ENCODE data around the gene C12orf57.
A peak's percentile ranks its signal among the peaks of the same experiment; 100 is the strongest.

C12orf57 gene

GRCh38 chr12:6951551-6952120, 7.8 kb downstream of the C12orf57 start:
- no peak for TF ChIP-seq CTCF (conservative IDR thresholded peaks at IDR 0.05; ENCODE audit: low read depth, low read length)
- Histone ChIP-seq H3K36me3 (ENCODE audit: insufficient read depth) (no peaks in the 10 kb centered on the region), H4K20me1 (ENCODE audit: insufficient read depth) (no peaks in the 10 kb centered on the region), H2AFZ (ENCODE audit: low read depth) (no peak overlapping the region), H3K4me1 (ENCODE audit: low read depth, poor library complexity, severe bottlenecking) (peaks cover 36% of the 10 kb centered on the region), H3K27me3 (ENCODE audit: insufficient read depth, low read depth) (no peaks in the 10 kb centered on the region), H3K4me3 (IDR thresholded peaks at IDR 0.05; ENCODE audit: insufficient read depth, low read depth, low read length) (no peak overlapping the region), H3K4me2 (no peak overlapping the region), H3K9ac (no peak overlapping the region), H3K79me2 (ENCODE audit: insufficient read depth, low read depth) (no peaks in the 10 kb centered on the region), H3K27ac (no peak overlapping the region)

- TF ChIP-seq CTCF (conservative IDR thresholded peaks at IDR 0.05; ENCODE audit: low read depth, low read length) = no peak
- no peaks in the 10 kb centered on the region for H4K20me1 ChIP-seq (ENCODE audit: insufficient read depth)
- H2AFZ ChIP-seq (ENCODE audit: low read depth) = no peak overlapping the region
- H3K4me3 ChIP-seq (IDR thresholded peaks at IDR 0.05; ENCODE audit: insufficient read depth, low read depth, low read length) = no peak overlapping the region
- H3K27ac ChIP-seq = no peak overlapping the region
- no peak overlapping the region for H3K4me2 ChIP-seq
- H3K36me3 ChIP-seq (ENCODE audit: insufficient read depth) = no peaks in the 10 kb centered on the region
- H3K4me1 ChIP-seq (ENCODE audit: low read depth, poor library complexity, severe bottlenecking) = peaks cover 36% of the 10 kb centered on the region
- H3K9ac ChIP-seq = no peak overlapping the region
- H3K79me2 ChIP-seq (ENCODE audit: insufficient read depth, low read depth) = no peaks in the 10 kb centered on the region
- H3K27me3 ChIP-seq (ENCODE audit: insufficient read depth, low read depth) = no peaks in the 10 kb centered on the region
Measured at GRCh38 chr12:6952121-6952862, 8.5 kb downstream of the C12orf57 start.

- Histone ChIP-seq H3K36me3 (ENCODE audit: insufficient read depth) (no peaks in the 10 kb centered on the region), H3K9ac (peak overlapping the region; percentile 20; the same call in 1 of the 2 replicates), H3K27me3 (ENCODE audit: insufficient read depth, low read depth) (no peaks in the 10 kb centered on the region), H3K4me1 (ENCODE audit: low read depth, poor library complexity, severe bottlenecking) (peaks cover 36% of the 10 kb centered on the region), H4K20me1 (ENCODE audit: insufficient read depth) (no peaks in the 10 kb centered on the region), H3K79me2 (ENCODE audit: insufficient read depth, low read depth) (no peaks in the 10 kb centered on the region), H3K4me2 (peak overlapping the region; percentile 93), H3K4me3 (IDR thresholded peaks at IDR 0.05; ENCODE audit: insufficient read depth, low read depth, low read length) (no peak overlapping the region), H2AFZ (ENCODE audit: low read depth) (peak overlapping the region; percentile 79; the same call in 1 of the 2 replicates), H3K27ac (peak overlapping the region; percentile 35)
- TF ChIP-seq CTCF (conservative IDR thresholded peaks at IDR 0.05; ENCODE audit: low read depth, low read length) = no peak
Measured at GRCh38 chr12:6952863-6953441, 9.1 kb downstream of the C12orf57 start.

GRCh38 chr12:6953442-6954315, 9.9 kb downstream of the C12orf57 start:
- H4K20me1 ChIP-seq (ENCODE audit: insufficient read depth) = no peaks in the 10 kb centered on the region
- H2AFZ ChIP-seq (ENCODE audit: low read depth) = peak overlapping the region; percentile 79
- peak overlapping the region; percentile 35 for H3K27ac ChIP-seq
- H3K4me1 ChIP-seq (ENCODE audit: low read depth, poor library complexity, severe bottlenecking) = peaks cover 33% of the 10 kb centered on the region
- H3K9ac ChIP-seq = peak overlapping the region; percentile 20; the same call in 1 of the 2 replicates
- H3K36me3 ChIP-seq (ENCODE audit: insufficient read depth) = no peaks in the 10 kb centered on the region
- no peaks in the 10 kb centered on the region for H3K27me3 ChIP-seq (ENCODE audit: insufficient read depth, low read depth)
- H3K79me2 ChIP-seq (ENCODE audit: insufficient read depth, low read depth) = no peaks in the 10 kb centered on the region
- no peak for TF ChIP-seq CTCF (conservative IDR thresholded peaks at IDR 0.05; ENCODE audit: low read depth, low read length)
- H3K4me2 ChIP-seq = peak overlapping the region; percentile 93
- H3K4me3 ChIP-seq (IDR thresholded peaks at IDR 0.05; ENCODE audit: insufficient read depth, low read depth, low read length) = no peak overlapping the region
